ENCODE measurements around the gene CD200R1L. TPM values are rescaled to one million over a fixed set of nuclear protein-coding genes. Genes with fewer than 3 reads are reported as not detected.

CD200R1L gene
- total RNA-seq, 5 donors from 2014 or later (not counting 1 experiment from before 2014, with no cell fraction given), result not detected

DNA sequence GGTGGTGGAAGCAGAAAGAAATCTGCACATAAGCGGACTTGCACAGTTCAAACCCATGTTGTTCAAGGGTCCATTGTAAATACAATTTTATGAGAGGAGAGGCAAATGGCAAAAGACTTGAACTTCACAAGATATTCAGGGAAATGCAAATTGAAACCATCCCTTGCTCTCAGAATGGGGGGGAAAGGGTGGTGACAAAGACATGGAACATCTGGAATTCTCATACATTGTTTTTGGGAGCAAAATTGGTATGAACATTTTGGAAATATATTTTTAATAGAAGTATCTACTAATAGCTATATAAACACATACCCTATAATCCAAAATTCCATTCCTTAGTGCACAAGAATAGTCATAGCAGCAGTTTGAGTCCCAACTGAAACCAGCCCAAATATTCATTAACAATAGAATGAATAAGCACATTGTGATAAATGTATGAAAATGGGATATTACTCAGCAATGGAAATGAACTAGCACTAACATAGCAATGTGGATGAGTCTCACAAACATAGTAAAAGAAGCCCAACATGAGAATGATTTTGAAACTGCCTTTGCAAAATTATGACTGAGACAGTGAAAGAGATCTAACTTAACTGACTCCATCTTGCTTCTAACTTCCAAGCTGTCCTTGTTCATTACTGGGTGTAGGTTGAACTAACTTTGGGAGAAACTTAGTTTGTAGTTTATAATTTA lies 77.2 kb downstream of the CD200R1L start:
- ChIA-PET POLR2A (interaction anchor here in 1 of 2 donors (0.6 kb wide), 2 partner anchors 29 to 794 kb away, joined by 3 read pairs; no protein-coding TSS in a partner anchor), CTCF (no interaction called here)
- no peaks in the 10 kb centered on the region for H3K9me3 ChIP-seq
- no peak overlapping the region for H3K4me3 ChIP-seq (ENCODE audit: control insufficient read depth in 1 of 2, extremely low read depth in 1 of 2, low read length in 1 of 2)
- H3K27ac Mint-ChIP-seq, result no peak overlapping the region
- H3K27me3 ChIP-seq (replicated peaks in 1 of 2; ENCODE audit: control insufficient read depth in 2 of 2, extremely low read depth in 1 of 2, insufficient read depth in 2 of 2, low read length in 1 of 2), result no peaks in the 10 kb centered on the region
- H3K36me3 Mint-ChIP-seq, result no peaks in the 10 kb centered on the region
- H3K27me3 Mint-ChIP-seq, result no peaks in the 10 kb centered on the region
- peaks cover 4 to 16% of the 10 kb centered on the region in 2 experiments for H3K4me1 ChIP-seq (ENCODE audit: control insufficient read depth in 1 of 2, extremely low read depth in 1 of 2, insufficient read depth in 2 of 2, low read length in 2 of 2)
- no peaks in the 10 kb centered on the region for H3K36me3 ChIP-seq (ENCODE audit: control insufficient read depth in 2 of 2, extremely low read depth in 1 of 2, insufficient read depth in 1 of 2, low read length in 1 of 2)
- ATAC-seq (replicated peaks in 1 of 4) (no peak), DNase-seq (no peak)
- H3K4me3 Mint-ChIP-seq, result no peak overlapping the region
- no peaks in the 10 kb centered on the region for H3K9me3 Mint-ChIP-seq
- 83% methylated on average over 1 of the region's 1 CpG for WGBS (ENCODE audit: insufficient coverage)
- no peak overlapping the region for H3K27ac ChIP-seq (ENCODE audit: low read length)
- peaks cover 14 to 46% (median 16%) of the 10 kb centered on the region in 3 donors for H3K4me1 Mint-ChIP-seq

DNA sequence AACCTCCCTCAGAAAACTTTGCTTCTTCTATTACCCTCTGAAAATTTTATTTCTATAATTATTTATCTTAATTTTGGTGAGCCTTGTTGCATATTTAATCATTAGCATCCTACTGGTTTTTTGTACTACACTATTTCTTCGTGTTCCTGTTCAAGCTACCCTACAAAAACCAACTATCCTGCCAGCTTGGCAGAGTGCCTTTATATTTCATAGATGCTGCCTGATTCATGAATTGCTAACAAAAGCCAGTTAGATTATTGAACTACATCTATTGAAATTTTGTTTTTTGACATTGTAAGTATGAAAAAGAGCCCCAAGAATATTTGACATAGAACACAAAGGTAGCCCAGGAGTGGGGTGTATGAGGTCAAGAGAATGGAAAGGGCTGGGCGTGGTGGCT lies 78.9 kb downstream of the CD200R1L start:
- Mint-ChIP-seq H3K27ac (no peak overlapping the region), H3K36me3 (no peaks in the 10 kb centered on the region), H3K9me3 (no peaks in the 10 kb centered on the region), H3K4me1 (peaks cover 4 to 34% (median 8%) of the 10 kb centered on the region in 3 donors), H3K27me3 (no peaks in the 10 kb centered on the region), H3K4me3 (no peak overlapping the region)
- ATAC-seq (replicated peaks in 1 of 4) (no peak), DNase-seq (no peak)
- Histone ChIP-seq H3K27me3 (replicated peaks in 1 of 2; ENCODE audit: control insufficient read depth in 2 of 2, extremely low read depth in 1 of 2, insufficient read depth in 2 of 2, low read length in 1 of 2) (no peaks in the 10 kb centered on the region), H3K27ac (ENCODE audit: low read length) (no peak overlapping the region), H3K36me3 (ENCODE audit: control insufficient read depth in 2 of 2, extremely low read depth in 1 of 2, insufficient read depth in 1 of 2, low read length in 1 of 2) (no peaks in the 10 kb centered on the region), H3K4me1 (ENCODE audit: control insufficient read depth in 1 of 2, extremely low read depth in 1 of 2, insufficient read depth in 2 of 2, low read length in 2 of 2) (no peaks in the 10 kb centered on the region), H3K4me3 (ENCODE audit: control insufficient read depth in 1 of 2, extremely low read depth in 1 of 2, low read length in 1 of 2) (no peak overlapping the region), H3K9me3 (no peaks in the 10 kb centered on the region)
- ChIA-PET POLR2A (no interaction called here), CTCF (no interaction called here)
- WGBS (ENCODE audit: insufficient coverage), result 100% methylated on average over 1 of the region's 2 CpGs

DNA sequence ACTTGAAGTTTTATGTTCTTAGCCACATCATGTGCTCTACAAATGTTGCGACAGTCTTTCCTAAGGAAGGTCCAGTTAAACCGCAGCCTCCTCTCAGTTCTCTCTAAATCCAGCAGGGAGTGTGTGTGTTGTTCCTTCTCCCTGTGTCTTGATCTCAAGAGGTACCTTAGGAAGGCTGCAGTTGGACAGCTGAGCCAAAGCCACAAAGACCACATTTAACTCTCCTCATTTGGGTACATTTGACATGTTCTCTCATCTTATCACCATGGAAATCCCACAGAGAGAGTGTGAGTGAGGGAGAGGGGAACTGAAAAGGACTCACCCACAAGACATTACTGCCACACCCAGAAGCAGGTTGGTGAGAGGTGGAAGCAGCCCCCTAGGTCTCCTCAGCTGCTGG lies 79.5 kb downstream of the CD200R1L start:
- no peak overlapping the region for H3K4me3 Mint-ChIP-seq
- WGBS (ENCODE audit: insufficient coverage), result no CpG with 5 or more reads among the region's 2 CpGs
- no peaks in the 10 kb centered on the region for H3K36me3 Mint-ChIP-seq
- no peaks in the 10 kb centered on the region for H3K9me3 Mint-ChIP-seq
- Histone ChIP-seq H3K4me1 (ENCODE audit: control insufficient read depth in 1 of 2, extremely low read depth in 1 of 2, insufficient read depth in 2 of 2, low read length in 2 of 2) (no peaks in the 10 kb centered on the region), H3K36me3 (ENCODE audit: control insufficient read depth in 2 of 2, extremely low read depth in 1 of 2, insufficient read depth in 1 of 2, low read length in 1 of 2) (no peaks in the 10 kb centered on the region), H3K27ac (ENCODE audit: low read length) (no peak overlapping the region), H3K27me3 (replicated peaks in 1 of 2; ENCODE audit: control insufficient read depth in 2 of 2, extremely low read depth in 1 of 2, insufficient read depth in 2 of 2, low read length in 1 of 2) (no peaks in the 10 kb centered on the region), H3K9me3 (no peaks in the 10 kb centered on the region), H3K4me3 (ENCODE audit: control insufficient read depth in 1 of 2, extremely low read depth in 1 of 2, low read length in 1 of 2) (no peak overlapping the region)
- ChIA-PET CTCF (no interaction called here), POLR2A (no interaction called here)
- no peaks in the 10 kb centered on the region for H3K27me3 Mint-ChIP-seq
- H3K4me1 Mint-ChIP-seq, result peaks cover 0 to 28% (median 8%) of the 10 kb centered on the region in 3 donors
- no peak for DNase-seq
- H3K27ac Mint-ChIP-seq, result no peak overlapping the region
- ATAC-seq (replicated peaks in 1 of 4), result no peak

Other genes starting within 250 kb of the CD200R1L start
- under 1 TPM in 3 of 5 donors, not detected in 2; 0.55 to 0.66 (median 0.56) TPM for gene CCDC80, start 205.7 kb downstream of the CD200R1L start, total RNA-seq
- 10 to 100 TPM; 10.1 to 20.4 (median 11.9) TPM for gene CD200R1, start 128.2 kb upstream of the CD200R1L start, total RNA-seq
- gene GTPBP8, start 144.1 kb upstream of the CD200R1L start, total RNA-seq, result 10 to 100 TPM; 17.2 to 31.3 (median 27.5) TPM

Measured in T-cell (primary cell).